MCF 10A (cell line): ENCODE data around the gene AKR1B15. TPM values are rescaled to one million over a fixed set of nuclear protein-coding genes. Genes with fewer than 3 reads are reported as not detected.

Experiments
- BruUV-seq: library from RNA; stranded (reverse); fragments of 400-500 nt; replicated peaks from 2 replicates; lab custom pipeline; 2021; lab: Mats Ljungman, UMichigan
- CTCF ChIA-PET: fragments of 300-600 bp; sonication (Branson Sonifier 250); formaldehyde crosslinking; extraction: SDS; loops from one replicate; lab custom pipeline; 2021; ENCODE audit warnings: antibody characterized with exemption, inconsistent platforms; lab: Yijun Ruan, JAX
- POLR2A ChIA-PET: fragments of 300-600, 350-650 bp; sonication (Branson Sonifier 250); formaldehyde crosslinking; extraction: SDS; loops from one replicate; lab custom pipeline; 2020; ENCODE audit warnings: antibody characterized with exemption, inconsistent platforms; lab: Yijun Ruan, JAX
- DNase-seq: peaks from one replicate; pipeline ENCODE4 v3.0.0-alpha.2; 2018; ENCODE audit not compliant: unreplicated experiment
- H3K27ac Mint-ChIP-seq: one replicate; pipeline ENCODE4 v1.8.0; 2022; ENCODE audit warnings: mild to moderate bottlenecking, low read depth, mixed read lengths; ENCODE audit not compliant: unreplicated experiment
- H3K27me3 Mint-ChIP-seq: one replicate; pipeline ENCODE4 v1.8.0; 2022; ENCODE audit warnings: mixed read lengths; ENCODE audit not compliant: insufficient read depth, unreplicated experiment
- H3K36me3 Mint-ChIP-seq: one replicate; pipeline ENCODE4 v1.8.0; 2022; ENCODE audit warnings: mild to moderate bottlenecking, moderate library complexity, mixed read lengths; ENCODE audit not compliant: insufficient read depth, unreplicated experiment
- H3K4me1 Mint-ChIP-seq: one replicate; pipeline ENCODE4 v1.8.0; 2022; ENCODE audit warnings: mixed read lengths; ENCODE audit not compliant: insufficient read depth, unreplicated experiment
- H3K4me3 Mint-ChIP-seq: one replicate; pipeline ENCODE4 v1.8.0; 2022; ENCODE audit warnings: mild to moderate bottlenecking, moderate library complexity, mixed read lengths; ENCODE audit not compliant: unreplicated experiment
- H3K9me3 Mint-ChIP-seq: one replicate; pipeline ENCODE4 v1.8.0; 2022; ENCODE audit warnings: mixed read lengths; ENCODE audit not compliant: unreplicated experiment
- CTCF ChIP-seq: fragments of 200-600 bp; IDR thresholded peaks from one replicate; pipeline ENCODE4 v1.8.0; 2022; ENCODE audit warnings: antibody characterized with exemption, mild to moderate bottlenecking; ENCODE audit not compliant: unreplicated experiment
- intact Hi-C: fragments of 100-400 bp; cut with micrococcal nuclease; formaldehyde crosslinking; loops from 2 replicates; pipeline ENCODE4 v1.14.1; 2022
- total RNA-seq: library from RNA; stranded (reverse); gene quantifications from 2 replicates; pipeline ENCODE4 v1.2.3, GENCODE V29; 2022

The AKR1B15 gene
- total RNA-seq, 1 experiment from 2014 or later: not detected

- TF ChIP-seq CTCF: no peak
- no peaks in the 10 kb centered on the region for H3K36me3 Mint-ChIP-seq
- H3K27ac Mint-ChIP-seq: no peak overlapping the region
- no peak overlapping the region for H3K4me3 Mint-ChIP-seq
- DNase-seq: no peak
- BruUV-seq: no TSS peak
- ChIA-PET POLR2A (no interaction called here), CTCF (interaction anchor here (0.7 to 1.9 kb wide), 4 partner anchors 18 to 81 kb away, joined by 3 to 4 read pairs (median 3); partner anchors contain the start of gene AKR1B15)
- H3K27me3 Mint-ChIP-seq: no peaks in the 10 kb centered on the region
- intact Hi-C loops: no loop called here
- H3K9me3 Mint-ChIP-seq: no peaks in the 10 kb centered on the region
- peaks cover 52% of the 10 kb centered on the region for H3K4me1 Mint-ChIP-seq
Measured at GRCh38 chr7:134530460-134530859, 18.4 kb upstream of the AKR1B15 start.

- Mint-ChIP-seq H3K9me3 (no peaks in the 10 kb centered on the region), H3K27ac (peak overlapping the region; percentile 92), H3K4me1 (peaks cover 44% of the 10 kb centered on the region), H3K36me3 (no peaks in the 10 kb centered on the region), H3K4me3 (peak overlapping the region; percentile 40), H3K27me3 (no peaks in the 10 kb centered on the region)
- no TSS peak for BruUV-seq
- CTCF ChIA-PET: interaction anchor here (0.6 to 6.2 kb wide), 10 partner anchors 8 to 1819 kb away, joined by 3 to 52 read pairs (median 5); partner anchors contain the start of gene AKR1B15
- intact Hi-C loops: no loop called here
- no peak for TF ChIP-seq CTCF
- POLR2A ChIA-PET: interaction anchor here (0.5 to 4.5 kb wide), 9 partner anchors 11 to 830 kb away, joined by 3 to 24 read pairs (median 6); no protein-coding TSS in a partner anchor
- peak; percentile 93 for DNase-seq
Measured at GRCh38 chr7:134532180-134532953, 16.5 kb upstream of the AKR1B15 start.

GRCh38 chr7:134532954-134533218 lies 16.0 kb upstream of the AKR1B15 start:
- H3K27me3 Mint-ChIP-seq: no peaks in the 10 kb centered on the region
- CTCF ChIA-PET: interaction anchor here (0.6 to 6.2 kb wide), 8 partner anchors 9 to 1820 kb away, joined by 3 to 52 read pairs (median 6); partner anchors contain the start of gene AKR1B15
- H3K9me3 Mint-ChIP-seq: no peaks in the 10 kb centered on the region
- intact Hi-C loops: no loop called here
- TF ChIP-seq CTCF: no peak
- no peaks in the 10 kb centered on the region for H3K36me3 Mint-ChIP-seq
- no TSS peak for BruUV-seq
- DNase-seq: no peak
- peak overlapping the region; percentile 92 for H3K27ac Mint-ChIP-seq
- H3K4me1 Mint-ChIP-seq: peaks cover 41% of the 10 kb centered on the region
- POLR2A ChIA-PET: interaction anchor here (0.5 to 4.5 kb wide), 8 partner anchors 10 to 829 kb away, joined by 3 to 24 read pairs (median 7); no protein-coding TSS in a partner anchor
- peak overlapping the region; percentile 40 for H3K4me3 Mint-ChIP-seq

- no peaks in the 10 kb centered on the region for H3K36me3 Mint-ChIP-seq
- BruUV-seq: no TSS peak
- peak overlapping the region; percentile 40 for H3K4me3 Mint-ChIP-seq
- no peak for TF ChIP-seq CTCF
- ChIA-PET POLR2A (interaction anchor here (0.7 to 4.5 kb wide), 7 partner anchors 10 to 745 kb away, joined by 3 to 24 read pairs (median 8); no protein-coding TSS in a partner anchor), CTCF (interaction anchor here (0.6 to 6.2 kb wide), 7 partner anchors 9 to 101 kb away, joined by 3 to 52 read pairs (median 5); partner anchors contain the start of gene AKR1B15)
- intact Hi-C loops: no loop called here
- H3K27me3 Mint-ChIP-seq: no peaks in the 10 kb centered on the region
- peaks cover 37% of the 10 kb centered on the region for H3K4me1 Mint-ChIP-seq
- DNase-seq: peak; percentile 54
- H3K9me3 Mint-ChIP-seq: no peaks in the 10 kb centered on the region
- H3K27ac Mint-ChIP-seq: peak overlapping the region; percentile 92
Measured at GRCh38 chr7:134533288-134533771, 15.6 kb upstream of the AKR1B15 start.
